ENCODE results near the gene RGS7.
A peak's percentile ranks its signal among the peaks of the same experiment; 100 is the strongest.
"Not testable (repeated sequence)": the region's sequence is repeated elsewhere in the genome, so short reads cannot be mapped to it uniquely, and the experiment has no call there.

The RGS7 gene

DNA sequence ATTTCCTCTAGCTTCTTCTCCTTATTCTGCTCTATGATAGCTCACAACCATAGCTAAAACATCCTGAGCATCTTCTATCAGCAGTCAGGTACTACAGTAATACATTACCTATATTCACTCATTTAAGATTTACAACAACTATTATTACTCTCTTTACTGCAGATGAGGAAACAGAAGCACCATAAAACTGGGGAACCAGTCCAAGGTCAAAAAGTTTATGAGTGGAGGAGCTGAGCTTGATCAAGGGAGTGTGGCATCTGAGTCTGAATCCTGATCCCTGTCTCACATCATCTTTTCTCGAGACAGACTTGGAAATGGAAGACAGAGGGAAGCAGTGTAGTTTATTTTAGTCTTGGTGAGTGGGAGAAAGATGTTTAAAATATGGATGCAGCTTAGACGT is 288.6 kb downstream of the RGS7 start:
- DNase-seq: no peak

DNA sequence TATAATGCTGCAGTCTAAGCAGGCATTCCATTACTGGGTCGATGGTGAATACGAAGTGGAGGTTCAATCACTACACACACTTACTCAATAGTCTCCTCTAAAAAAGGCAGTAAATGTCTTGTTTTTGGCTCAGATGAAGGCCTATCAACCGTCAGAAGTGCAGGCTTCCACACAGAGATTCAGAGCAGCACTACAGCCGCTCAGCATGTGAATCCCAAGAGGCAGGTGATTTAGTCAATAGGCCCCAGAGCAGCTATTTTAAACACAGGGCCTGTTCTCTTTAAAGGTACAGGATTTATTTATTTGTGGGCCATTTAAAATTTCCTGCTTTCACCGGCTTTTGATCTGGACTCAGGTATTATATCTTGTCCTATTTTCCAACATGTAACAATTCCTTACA is 293.7 kb downstream of the RGS7 start:
- DNase-seq: no peak

DNA sequence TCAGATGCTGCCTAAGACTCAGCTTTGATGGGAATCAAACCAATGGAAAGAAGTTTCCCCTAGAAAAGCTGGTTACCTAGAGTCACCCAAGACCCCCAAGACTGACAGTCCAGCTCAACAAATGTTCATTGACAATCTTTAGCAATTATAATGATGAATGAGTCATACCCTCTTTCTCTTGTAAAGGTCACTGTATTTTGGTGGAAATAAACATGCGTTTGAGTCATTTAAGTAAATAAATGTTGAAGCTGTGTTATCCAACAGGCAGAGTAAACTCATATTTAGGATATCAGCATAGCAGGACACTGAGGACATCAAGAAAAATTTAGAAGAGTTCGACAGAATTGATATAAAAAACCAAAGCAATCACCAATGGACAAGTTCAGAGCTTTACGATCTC is 295.9 kb downstream of the RGS7 start:
- no peak for DNase-seq

DNA sequence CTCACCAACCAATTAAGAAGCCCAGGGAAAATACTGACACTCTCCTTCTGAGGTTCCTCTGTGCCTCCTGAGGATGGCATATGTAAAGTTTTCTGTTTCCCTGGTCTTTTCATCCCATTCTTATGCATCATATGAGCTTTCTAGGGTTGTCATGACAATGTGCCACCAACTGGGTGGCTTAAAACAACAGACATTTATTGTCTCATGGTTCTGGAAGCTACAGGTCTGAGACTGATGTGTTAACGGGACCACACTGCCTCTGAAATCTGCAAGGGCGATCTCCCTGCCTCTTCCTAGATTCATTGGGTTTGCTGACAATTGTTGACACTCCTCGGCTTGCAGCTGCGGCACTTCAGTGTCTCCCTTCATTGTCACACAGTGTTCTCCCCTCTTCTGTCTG is 308.4 kb downstream of the RGS7 start:
- DNase-seq: no peak

DNA sequence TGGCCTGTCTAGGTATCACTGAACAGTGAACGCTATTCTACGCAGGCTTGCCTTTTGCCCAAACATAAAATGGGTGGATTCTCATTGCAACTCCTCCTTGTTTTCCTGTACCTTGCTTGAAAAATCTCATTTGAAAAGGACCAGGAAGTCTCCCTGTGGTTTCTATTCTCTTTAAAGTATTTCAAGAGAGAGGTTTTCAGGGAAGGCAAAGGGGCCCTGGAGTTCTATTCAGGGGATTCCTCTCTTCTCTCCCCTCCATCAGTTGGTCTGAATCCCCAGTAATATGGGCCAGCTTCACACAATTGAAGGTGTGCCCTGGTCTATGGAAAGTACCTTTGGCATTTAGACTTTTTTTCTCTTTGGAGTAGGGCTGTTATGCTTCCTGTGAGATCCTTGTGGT is 311.3 kb downstream of the RGS7 start:
- no peak for DNase-seq

DNA sequence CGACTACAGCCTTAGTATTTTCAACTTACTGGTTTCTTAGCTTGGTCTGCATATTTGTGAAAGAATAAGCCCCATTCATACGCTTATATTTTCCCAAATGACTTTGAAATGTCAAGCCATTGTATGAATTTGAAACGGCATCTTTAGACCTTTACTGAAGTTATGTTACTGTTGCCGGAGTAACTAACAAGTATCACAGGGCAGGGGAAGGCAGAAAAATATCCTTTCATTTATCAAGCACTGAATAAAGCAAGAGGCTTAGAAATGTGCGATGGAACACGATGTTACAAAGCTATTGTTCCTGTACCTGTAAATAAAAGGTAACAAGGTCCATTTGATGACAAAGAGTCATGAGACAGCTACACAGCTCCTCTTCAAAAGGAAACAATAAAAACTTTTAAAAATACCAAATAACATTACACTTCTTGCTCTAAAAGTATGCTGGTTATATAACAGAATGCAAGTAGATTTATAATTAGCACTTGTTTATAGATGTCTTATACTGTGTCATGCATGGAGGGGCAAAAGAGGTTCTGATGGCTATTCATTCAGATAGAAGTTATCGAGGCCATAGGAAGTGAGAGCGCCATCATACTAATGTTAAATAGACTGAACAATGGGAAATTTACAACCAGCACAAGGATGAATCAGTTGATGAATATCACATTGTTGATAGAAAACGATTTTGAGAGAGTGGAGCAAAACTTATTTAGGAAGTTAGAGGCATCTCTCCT is 322.6 kb downstream of the RGS7 start:
- no peak for DNase-seq

DNA sequence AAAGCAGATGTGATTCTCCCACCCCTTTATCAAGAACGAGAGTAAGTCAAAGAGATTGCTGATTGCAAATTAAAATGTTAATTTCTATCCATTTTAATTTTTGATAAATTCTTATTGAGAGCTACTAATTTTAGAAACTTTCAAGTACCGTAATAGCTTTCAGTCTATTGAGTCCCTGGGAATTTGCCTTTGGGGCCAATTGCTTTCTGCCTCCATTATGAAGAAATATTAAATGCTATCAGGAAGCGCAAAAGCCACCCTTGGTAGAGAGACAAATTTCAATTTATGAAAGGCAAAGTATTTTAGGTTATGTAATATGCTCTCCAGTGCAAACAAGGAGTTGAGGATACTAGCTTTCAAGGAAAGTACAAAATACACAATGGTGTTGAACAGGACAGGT is 332.2 kb downstream of the RGS7 start:
- no peak for DNase-seq

DNA sequence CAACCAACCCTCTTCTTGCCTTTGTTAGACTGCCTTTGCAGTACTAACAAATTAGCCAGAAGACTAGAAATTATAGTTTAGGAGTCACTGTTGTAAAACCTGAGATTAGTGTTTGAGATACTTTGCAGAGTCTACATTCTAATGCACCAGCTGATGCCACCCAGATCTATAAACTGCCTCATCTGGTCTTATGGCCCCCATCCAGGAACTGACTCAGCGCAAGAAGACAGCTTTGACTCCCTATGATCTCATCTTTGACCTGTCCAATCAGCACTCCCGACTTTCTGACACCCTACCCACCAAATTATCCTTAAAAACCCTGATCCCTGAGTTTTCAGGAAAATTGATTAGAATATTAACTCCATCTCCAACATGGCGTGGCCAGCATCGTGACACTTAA is 334.6 kb downstream of the RGS7 start:
- no peak for DNase-seq

DNA sequence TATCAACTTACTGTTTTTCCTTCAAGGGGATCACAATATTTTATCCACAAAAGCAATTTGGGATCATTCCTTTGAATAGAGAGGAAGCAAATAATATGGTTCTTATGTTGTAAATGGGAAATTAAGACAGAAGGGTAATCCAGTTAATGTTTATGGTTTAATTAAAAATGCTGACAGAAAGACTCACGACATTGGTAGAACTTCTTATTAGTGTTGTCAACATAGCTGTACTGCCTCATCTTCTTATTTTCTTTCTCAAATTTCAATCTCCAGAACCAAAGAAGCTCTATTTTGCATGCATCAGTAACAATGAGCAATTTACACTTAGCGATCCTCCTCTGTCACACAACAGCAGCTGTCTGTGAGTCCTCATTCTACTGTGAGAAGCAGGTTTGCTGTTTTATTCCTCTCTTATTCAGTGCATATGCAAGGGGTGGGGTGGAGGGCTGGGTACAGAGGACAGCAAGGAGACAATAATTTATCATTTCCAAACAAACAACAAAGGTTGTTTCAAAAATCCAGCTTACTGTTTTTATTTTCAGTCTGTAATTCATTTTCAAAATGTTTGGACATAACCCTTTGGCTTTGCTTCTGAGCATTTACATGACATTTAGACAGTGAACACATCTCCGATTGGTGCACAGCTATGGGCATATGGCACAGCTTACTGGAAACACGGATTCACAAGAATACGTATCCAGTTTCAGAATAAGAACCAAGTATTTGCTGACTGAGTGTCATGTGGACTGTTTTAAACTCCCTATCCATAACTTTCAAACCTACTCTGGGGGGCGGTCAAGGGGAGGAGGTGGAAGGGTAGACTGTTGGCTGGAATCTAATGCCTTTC is 335.9 kb downstream of the RGS7 start:
- DNase-seq: no peak

DNA sequence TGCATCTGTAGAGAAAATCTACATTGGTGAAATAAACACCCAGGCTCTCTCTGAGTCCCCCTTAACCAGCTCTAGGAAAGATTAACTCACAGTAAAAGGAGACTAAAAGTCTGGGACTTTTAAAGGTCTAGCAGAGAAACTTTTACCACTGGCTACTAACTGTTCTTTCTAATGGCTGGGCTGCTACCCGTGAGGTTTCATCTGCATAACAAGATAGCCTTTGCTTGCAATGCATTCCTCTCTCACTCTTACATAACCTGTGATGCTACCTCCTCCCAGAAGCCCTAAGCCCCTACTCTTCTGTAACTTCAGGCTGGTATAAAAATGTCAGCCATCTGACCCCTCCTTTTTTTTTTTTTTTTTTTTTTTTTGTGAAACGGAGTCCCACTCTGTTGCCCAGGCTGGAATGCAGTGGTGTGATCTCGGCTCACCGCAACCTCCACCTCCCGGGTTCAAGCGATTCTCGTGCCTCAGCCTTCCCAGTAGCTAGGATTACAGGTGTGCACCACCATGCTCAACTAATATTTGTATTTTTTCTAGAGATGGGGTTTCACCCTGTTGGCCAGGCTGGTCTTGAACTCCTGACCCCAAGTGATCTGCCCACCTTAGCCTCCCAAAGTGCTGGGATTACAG is 344.2 kb downstream of the RGS7 start:
- no peak for DNase-seq

DNA sequence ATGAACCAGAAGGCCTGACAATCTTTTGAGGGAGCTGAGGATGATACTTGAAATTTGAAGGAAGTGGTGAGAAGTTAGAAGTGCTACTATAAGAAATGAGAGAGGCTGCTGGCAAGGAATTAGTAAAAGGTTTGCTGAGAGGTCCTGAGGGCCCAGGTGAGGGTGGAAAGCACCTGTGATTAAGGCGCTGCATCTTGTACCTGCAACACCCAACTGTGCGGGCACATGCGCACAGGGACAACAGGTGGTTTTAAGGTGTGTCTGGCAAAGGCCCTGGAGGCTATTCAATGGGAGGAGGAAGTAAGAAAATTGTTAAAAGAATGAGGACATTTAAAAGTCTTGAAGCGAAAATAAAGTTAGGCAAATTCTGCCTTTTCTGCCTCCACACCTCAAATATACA is 349.3 kb downstream of the RGS7 start:
- DNase-seq: no peak

DNA sequence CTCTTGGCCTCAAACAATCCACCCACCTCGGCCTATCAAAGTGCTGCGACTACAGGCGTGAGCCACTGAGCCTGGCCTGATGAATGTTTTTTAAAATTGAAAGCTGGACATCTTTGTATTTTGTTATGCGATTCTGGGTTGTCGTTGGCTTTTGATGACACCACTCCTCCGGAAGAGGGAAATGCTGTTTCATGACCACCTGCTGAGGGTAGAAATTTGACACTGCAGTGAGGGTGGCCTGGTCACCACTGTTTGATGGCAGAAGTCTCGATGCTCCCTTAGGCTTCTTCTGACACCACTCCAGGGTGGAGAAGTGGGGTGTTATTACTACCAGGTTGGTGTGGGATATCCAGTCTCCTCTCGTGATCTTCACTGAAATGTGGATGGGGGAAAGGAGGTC is 357.2 kb downstream of the RGS7 start:
- DNase-seq: no peak

DNA sequence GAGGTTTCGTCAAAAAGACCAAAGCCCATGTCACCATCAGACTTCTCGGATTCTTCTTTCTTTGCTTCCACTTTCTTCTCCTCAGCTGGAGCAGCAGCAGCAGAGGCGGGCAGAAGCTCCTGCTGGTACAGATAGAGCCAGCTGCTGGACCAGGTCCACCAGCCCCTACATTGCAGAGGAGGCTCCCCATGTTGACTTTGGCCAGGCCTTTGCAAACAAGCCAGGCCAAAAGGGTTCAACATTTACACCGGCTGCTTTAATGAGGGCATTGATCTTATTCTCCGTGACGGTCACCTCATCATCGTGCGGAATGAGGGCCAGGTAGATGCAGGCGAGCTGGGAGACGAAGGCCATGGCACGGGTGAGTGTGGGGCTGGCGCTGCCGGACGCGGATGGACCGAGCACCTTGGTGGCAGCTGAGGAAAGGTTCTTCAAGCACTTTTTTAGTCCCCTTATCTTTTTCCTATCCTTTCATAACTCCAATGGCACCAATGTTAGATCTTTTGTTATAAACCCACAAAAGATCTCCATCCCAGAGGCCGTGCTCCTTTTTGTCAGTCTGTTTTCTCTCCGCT is 358.5 kb downstream of the RGS7 start:
- DNase-seq: no peak

DNA sequence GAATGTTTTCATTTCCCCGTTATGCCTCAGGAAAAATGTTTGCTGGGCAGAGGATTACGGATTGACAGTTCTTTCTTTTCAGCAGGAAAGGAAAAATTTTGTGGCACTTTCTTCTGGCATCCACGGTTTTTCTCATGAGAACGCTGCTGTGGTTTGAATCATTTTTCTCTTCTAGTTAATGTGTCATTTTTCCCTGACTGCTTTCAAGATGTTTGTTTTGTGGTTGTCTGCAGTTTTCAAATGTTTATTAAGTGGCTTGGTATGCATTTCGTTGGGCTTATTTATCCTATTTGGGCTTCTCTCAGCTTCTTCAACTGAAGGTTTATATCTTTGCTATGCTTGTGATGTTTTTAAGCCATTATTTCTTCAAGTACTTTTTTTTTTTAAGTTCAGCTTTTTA is 359.0 kb downstream of the RGS7 start:
- DNase-seq: peak; percentile 11

DNA sequence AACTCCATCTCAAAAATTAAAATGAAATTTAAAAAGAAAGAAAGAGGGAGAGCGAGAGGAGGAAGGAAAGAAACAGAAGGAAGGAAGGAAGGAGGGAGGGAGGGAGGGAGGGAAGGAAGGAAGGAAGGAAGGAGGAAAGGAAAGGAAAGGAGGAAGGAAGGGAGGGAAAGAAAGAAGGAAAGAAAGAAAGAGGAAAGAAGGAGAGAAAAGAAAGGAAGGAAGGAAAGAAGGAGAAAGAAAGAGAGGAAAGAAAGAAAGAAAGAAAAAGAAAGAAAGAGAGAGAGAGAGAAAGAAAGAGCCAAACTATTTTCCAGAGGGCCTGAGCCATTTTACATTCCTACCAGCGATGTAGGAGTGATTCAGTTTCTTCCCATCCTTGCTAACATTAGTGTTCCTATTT is 364.0 kb downstream of the RGS7 start:
- no peak for DNase-seq

DNA sequence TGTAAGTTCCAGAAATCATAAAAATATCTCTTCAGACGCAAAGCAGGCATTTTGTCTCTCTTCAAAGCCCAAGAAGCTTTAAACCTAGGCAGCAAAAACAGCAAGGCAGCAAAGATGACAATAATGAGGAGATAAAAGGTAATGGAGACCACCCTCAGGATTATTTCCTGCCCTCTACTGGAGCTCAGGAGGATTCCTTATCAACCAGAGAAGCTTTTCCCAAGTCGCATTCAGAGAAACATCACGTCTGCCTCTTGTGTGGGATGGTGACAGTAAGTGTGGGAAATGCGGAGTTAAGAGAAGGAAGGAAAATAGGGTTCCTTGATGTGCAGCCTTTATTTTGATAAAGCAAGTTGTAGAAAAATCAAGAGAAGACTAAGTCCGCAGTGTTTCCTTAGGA is 365.8 kb downstream of the RGS7 start:
- no peak for DNase-seq

DNA sequence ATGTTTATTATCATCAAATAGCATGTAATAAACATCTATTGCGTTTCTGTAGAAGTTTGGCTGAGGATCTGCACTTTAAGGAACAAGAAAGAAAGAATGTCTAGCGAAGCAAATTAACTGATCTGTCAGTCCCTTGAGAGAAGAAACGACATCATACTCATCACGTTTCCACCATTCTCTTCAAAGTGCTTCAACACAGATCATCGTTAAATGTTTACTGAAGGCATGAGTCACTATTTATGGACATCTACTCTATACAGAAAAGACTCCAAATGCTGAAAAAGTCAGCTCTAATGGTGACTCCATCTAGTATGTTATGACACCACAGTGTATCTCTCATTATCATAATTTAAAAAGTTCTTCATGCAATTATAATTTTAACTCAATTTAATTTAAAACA is 369.1 kb downstream of the RGS7 start:
- DNase-seq: no peak

DNA sequence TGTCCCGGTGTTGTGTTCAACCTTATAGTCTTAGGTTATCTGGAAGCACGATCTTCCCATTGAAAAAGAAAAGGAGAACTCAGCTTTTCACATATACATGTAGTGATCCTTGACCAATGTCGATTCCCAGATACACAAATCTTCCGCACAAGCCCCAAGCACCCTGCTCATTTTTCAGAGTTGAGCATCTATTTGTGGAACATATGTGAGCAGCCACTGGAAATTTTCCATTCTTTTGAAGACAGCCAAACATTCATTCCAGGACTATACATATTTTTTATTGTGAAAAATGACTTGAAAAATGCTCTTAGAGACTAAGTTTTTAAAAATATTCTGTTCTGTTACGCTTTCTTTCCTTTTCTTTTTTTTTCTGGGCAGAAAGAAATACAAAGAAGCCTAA is 371.9 kb downstream of the RGS7 start:
- no peak for DNase-seq

DNA sequence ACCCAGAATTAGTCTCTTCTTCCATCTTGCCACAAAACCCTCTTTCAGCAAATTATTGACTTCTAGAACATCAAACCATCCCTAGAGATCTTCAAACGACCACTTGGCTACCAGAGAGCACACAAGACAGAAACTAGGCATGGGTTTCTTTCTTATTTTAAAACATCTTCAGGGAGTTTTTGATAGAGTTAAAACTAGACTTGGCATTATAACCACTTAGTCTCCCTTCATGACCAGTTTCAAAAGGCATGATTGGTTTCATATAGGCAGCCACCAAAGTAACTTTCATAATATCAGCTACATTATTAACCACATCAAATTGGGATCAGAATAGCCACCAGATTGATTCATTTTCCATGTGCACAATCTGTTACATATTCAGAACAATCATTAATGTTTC is 376.7 kb downstream of the RGS7 start:
- no peak for DNase-seq

DNA sequence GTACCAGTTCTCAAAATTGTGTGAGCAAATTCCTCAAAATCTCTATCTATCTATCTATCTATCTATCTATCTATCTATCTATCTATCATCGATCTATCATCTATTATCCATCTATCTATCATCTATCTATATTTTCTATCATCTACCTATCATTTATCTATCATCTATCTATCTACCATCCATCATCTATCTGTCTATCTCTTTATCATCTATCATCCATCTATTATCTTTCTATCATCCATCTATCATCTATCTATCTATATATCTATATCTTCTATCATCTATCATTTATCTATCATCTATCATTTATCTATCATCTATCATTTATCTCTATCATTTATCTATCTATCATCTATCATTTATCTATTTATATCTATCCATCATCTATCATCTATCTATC is 380.3 kb downstream of the RGS7 start:
- DNase-seq: no peak

DNA sequence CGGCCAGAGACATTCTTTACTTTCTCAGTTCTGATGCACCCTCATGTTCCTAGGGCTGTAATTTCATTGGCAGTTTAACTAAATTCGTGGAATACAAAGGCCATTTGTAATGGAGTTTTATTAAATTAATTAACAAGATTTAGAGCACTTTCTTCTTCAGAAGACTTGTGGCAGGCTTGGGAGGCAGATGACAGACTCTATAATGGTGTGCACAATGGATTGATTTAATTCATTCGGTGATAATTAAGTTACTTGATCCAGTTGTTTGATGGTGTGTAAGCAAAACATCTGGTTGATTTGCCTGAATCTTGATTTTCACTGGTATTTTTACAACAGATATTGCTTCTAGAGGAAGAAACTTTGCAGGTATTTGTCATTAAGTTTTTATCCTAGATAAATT is 383.1 kb downstream of the RGS7 start:
- DNase-seq: no peak

DNA sequence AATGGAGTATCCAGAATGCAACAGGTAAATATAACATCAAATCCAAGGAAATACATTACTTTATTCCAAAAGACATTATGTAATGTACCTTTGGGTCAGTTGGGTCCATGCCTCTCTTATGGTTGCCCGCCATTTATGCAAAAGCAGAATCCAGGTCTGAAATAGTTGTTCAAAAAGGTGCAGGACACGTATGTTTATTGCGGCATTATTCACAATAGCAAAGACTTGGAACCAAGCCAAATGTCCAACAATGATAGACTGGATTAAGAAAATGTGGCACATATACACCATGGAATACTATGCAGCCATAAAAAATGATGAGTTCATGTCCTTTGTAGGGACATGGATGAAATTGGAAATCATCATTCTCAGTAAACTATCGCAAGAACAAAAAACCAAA is 384.9 kb downstream of the RGS7 start:
- DNase-seq: not testable (repeated sequence)

DNA sequence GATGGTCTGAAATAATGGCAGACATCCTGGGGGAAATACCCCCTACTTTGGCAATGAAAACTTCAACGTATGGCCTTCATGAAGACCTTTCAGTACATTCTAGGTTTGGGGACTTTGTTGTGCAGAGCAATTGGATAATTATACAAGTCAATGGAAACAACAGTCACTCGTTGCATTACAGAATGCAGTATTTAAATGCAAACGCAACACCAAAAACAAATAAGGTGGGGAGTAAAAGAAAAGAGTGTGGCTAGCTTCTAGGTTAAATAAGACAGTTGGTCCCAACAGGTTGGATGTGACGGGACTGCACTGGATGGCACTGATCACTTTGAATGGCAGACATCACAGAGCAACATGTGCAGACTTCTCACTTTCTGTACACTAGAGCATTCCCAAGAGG is 386.8 kb downstream of the RGS7 start:
- DNase-seq: no peak

DNA sequence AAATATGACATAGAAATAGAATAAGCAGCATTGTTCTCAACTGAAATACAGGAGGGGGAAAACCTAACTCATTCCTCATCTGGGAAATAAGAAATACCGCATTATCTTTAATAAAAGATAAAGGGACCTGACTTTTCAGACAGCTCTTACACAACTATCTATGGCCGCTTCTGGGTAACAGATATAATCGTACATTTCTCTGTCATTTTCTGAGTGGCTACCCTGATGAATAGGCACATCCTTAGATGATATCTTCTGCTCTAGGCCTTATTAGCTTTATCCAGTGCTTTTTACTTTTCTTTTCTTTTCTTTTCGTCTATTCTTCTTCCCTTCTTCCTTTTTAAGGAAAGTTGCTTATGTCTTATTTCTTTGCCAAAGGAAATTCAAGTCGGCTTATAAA is 388.1 kb downstream of the RGS7 start:
- no peak for DNase-seq

Measured in fibroblast of skin of right quadriceps (primary cell).